ENCODE data around the gene HNRNPR.

The HNRNPR gene

DNA sequence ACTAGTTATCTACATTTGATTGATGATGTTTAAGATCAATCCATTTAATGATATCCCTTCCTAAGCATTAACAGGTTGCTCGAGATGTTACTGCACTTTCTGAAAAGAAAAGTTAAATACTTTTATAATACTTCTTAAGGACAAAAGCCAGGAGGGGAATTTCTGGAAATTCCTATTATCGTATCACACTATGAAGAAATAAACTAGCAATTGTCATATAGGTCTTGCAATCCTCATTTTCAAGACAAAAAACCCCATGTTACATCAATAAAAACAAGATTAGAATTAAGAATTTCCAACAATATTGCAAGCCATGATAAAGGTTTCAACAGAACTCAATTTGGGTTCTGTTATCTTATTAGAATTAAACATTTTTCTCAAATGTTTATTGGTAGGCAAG is 47.2 kb downstream of the HNRNPR start:
- H3K36me3 ChIP-seq (ENCODE audit: insufficient read depth, low read length): peaks cover 34% of the 10 kb centered on the region; the same call in 1 of the 2 replicates
- no peak overlapping the region for H3K9ac ChIP-seq (ENCODE audit: low read depth, low read length, poor library complexity, severe bottlenecking)
- no peaks in the 10 kb centered on the region for H3F3A ChIP-seq (ENCODE audit: low read depth)

DNA sequence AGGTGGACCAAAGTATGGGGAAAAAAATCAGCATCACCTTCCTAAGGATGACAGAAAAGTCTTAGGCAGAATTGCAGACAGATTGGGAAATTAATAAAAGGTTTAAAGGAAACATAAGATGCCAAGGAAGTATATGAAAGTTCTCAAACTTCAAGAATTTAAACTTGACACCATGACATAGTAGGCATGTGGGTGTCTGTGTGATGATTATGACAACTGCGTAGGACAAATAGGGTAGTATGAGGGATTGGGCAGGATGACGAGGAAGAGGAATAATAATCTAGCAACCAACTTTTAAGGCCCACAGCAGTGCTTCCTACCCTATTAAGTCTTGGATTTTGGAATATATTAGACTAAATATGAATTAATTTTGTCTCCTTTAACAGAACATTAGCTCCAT is 52.4 kb downstream of the HNRNPR start:
- Histone ChIP-seq H3F3A (ENCODE audit: low read depth) (no peaks in the 10 kb centered on the region), H3K4me2 (ENCODE audit: low read depth, low read length, poor library complexity, severe bottlenecking) (no peak overlapping the region), H3K9ac (ENCODE audit: low read depth, low read length, poor library complexity, severe bottlenecking) (no peak overlapping the region), H2AFZ (ENCODE audit: low read length) (no peak overlapping the region), H3K79me2 (ENCODE audit: insufficient read depth, low read length) (no peaks in the 10 kb centered on the region), H4K20me1 (ENCODE audit: insufficient read depth, low read length, poor library complexity, severe bottlenecking) (no peaks in the 10 kb centered on the region), H3K4me3 (ENCODE audit: low read length, poor library complexity, severe bottlenecking) (no peak overlapping the region), H3K4me1 (ENCODE audit: insufficient read depth, low read length, poor library complexity, severe bottlenecking) (no peaks in the 10 kb centered on the region), H3K9me2 (replicated peaks; ENCODE audit: low read depth, low read length) (no peaks in the 10 kb centered on the region), H3K9me3 (ENCODE audit: insufficient read depth, low read depth, low read length) (no peaks in the 10 kb centered on the region), H3K36me3 (ENCODE audit: insufficient read depth, low read length) (no peaks in the 10 kb centered on the region), H3K27me3 (ENCODE audit: insufficient read depth, low read length, poor library complexity, severe bottlenecking) (no peaks in the 10 kb centered on the region)
- no peak for TF ChIP-seq EZH2phosphoT487 (IDR thresholded peaks at IDR 0.05; ENCODE audit: borderline replicate concordance)
- TF ChIP-seq, protein P1, sequence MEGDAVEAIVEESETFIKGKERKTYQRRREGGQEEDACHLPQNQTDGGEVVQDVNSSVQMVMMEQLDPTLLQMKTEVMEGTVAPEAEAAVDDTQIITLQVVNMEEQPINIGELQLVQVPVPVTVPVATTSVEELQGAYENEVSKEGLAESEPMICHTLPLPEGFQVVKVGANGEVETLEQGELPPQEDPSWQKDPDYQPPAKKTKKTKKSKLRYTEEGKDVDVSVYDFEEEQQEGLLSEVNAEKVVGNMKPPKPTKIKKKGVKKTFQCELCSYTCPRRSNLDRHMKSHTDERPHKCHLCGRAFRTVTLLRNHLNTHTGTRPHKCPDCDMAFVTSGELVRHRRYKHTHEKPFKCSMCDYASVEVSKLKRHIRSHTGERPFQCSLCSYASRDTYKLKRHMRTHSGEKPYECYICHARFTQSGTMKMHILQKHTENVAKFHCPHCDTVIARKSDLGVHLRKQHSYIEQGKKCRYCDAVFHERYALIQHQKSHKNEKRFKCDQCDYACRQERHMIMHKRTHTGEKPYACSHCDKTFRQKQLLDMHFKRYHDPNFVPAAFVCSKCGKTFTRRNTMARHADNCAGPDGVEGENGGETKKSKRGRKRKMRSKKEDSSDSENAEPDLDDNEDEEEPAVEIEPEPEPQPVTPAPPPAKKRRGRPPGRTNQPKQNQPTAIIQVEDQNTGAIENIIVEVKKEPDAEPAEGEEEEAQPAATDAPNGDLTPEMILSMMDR (conservative IDR thresholded peaks at IDR 0.05; ENCODE audit: low read length): no peak

More for the DNA sequence above, 47.2 kb downstream of the HNRNPR start:
- no peaks in the 10 kb centered on the region for H3K27me3 ChIP-seq (ENCODE audit: insufficient read depth, low read length, poor library complexity, severe bottlenecking)
- H4K20me1 ChIP-seq (ENCODE audit: insufficient read depth, low read length, poor library complexity, severe bottlenecking): no peaks in the 10 kb centered on the region
- H3K4me1 ChIP-seq (ENCODE audit: insufficient read depth, low read length, poor library complexity, severe bottlenecking): no peaks in the 10 kb centered on the region
- H2AFZ ChIP-seq (ENCODE audit: low read length): no peak overlapping the region
- H3K4me2 ChIP-seq (ENCODE audit: low read depth, low read length, poor library complexity, severe bottlenecking): no peak overlapping the region
- H3K79me2 ChIP-seq (ENCODE audit: insufficient read depth, low read length): no peaks in the 10 kb centered on the region
- no peaks in the 10 kb centered on the region for H3K9me2 ChIP-seq (replicated peaks; ENCODE audit: low read depth, low read length)
- TF ChIP-seq, protein P1 (conservative IDR thresholded peaks at IDR 0.05; ENCODE audit: low read length): no peak
- TF ChIP-seq EZH2phosphoT487 (IDR thresholded peaks at IDR 0.05; ENCODE audit: borderline replicate concordance): no peak
- H3K9me3 ChIP-seq (ENCODE audit: insufficient read depth, low read depth, low read length): no peaks in the 10 kb centered on the region
- no peak overlapping the region for H3K4me3 ChIP-seq (ENCODE audit: low read length, poor library complexity, severe bottlenecking)

DNA sequence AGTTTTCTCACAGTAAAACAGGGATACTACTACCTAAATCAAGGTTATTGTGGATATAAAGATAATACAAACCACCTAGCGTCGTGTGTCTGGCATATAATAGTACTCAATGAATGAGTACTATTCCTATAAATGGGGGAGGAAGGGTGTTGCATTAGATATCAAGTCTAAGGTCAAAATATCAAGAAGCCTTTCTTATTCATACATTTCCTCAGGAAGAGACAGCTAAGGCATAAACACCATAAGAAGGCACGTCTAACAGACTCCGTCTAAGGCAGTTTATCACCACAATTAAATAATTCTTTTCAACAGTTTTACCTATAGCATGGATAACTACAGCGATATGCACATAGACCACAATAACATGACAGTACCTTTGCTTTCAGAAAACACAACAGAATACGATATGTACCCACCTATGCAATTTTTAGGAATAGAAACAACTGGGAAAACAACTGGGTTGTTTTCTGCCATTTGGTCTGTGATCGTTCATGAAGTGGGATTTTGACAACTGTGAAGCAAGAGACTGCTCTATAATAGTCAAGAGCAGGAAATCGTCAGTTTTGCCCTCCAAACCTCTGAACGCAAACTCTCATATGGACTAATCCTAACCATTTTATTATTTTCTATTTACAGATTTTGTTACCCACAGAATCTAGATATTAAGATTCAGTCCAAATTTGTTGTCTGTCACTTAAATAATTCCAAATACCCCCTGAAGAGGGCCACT is 53.1 kb downstream of the HNRNPR start:
- Histone ChIP-seq H4K20me1 (ENCODE audit: insufficient read depth, low read length, poor library complexity, severe bottlenecking) (no peaks in the 10 kb centered on the region), H3K27me3 (ENCODE audit: insufficient read depth, low read length, poor library complexity, severe bottlenecking) (no peaks in the 10 kb centered on the region), H3K9me3 (ENCODE audit: insufficient read depth, low read depth, low read length) (no peaks in the 10 kb centered on the region), H3K4me1 (ENCODE audit: insufficient read depth, low read length, poor library complexity, severe bottlenecking) (no peaks in the 10 kb centered on the region), H2AFZ (ENCODE audit: low read length) (no peak overlapping the region), H3K9me2 (replicated peaks; ENCODE audit: low read depth, low read length) (no peaks in the 10 kb centered on the region), H3K9ac (ENCODE audit: low read depth, low read length, poor library complexity, severe bottlenecking) (no peak overlapping the region), H3F3A (ENCODE audit: low read depth) (no peaks in the 10 kb centered on the region), H3K79me2 (ENCODE audit: insufficient read depth, low read length) (no peaks in the 10 kb centered on the region), H3K36me3 (ENCODE audit: insufficient read depth, low read length) (no peaks in the 10 kb centered on the region), H3K4me2 (ENCODE audit: low read depth, low read length, poor library complexity, severe bottlenecking) (no peak overlapping the region), H3K4me3 (ENCODE audit: low read length, poor library complexity, severe bottlenecking) (no peak overlapping the region)
- TF ChIP-seq EZH2phosphoT487 (IDR thresholded peaks at IDR 0.05; ENCODE audit: borderline replicate concordance): no peak

DNA sequence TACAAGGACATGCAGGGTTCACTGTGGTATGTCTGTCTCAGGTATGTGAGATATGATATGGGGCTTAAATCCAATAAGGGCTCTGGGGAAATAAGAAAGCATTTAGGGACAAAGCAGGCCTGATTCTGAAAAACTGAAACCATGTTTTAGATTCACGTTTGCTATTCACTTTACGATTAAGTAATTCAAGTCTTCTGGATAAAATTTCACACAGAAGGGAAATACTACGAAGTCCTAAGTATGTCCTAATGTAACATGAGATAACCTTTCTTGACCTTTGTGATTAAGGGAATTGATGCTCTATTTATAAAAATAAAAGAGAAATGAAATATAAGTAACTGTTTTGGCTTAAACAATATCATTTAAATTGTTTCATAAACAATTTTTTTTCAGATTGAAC is 55.4 kb downstream of the HNRNPR start:
- Histone ChIP-seq H3K36me3 (ENCODE audit: insufficient read depth, low read length) (no peaks in the 10 kb centered on the region), H2AFZ (ENCODE audit: low read length) (no peak overlapping the region), H3K4me3 (ENCODE audit: low read length, poor library complexity, severe bottlenecking) (no peak overlapping the region), H3K27me3 (ENCODE audit: insufficient read depth, low read length, poor library complexity, severe bottlenecking) (no peaks in the 10 kb centered on the region), H4K20me1 (ENCODE audit: insufficient read depth, low read length, poor library complexity, severe bottlenecking) (no peaks in the 10 kb centered on the region), H3K4me1 (ENCODE audit: insufficient read depth, low read length, poor library complexity, severe bottlenecking) (no peaks in the 10 kb centered on the region), H3K4me2 (ENCODE audit: low read depth, low read length, poor library complexity, severe bottlenecking) (no peak overlapping the region), H3K9me2 (replicated peaks; ENCODE audit: low read depth, low read length) (no peaks in the 10 kb centered on the region), H3K79me2 (ENCODE audit: insufficient read depth, low read length) (no peaks in the 10 kb centered on the region), H3F3A (ENCODE audit: low read depth) (no peaks in the 10 kb centered on the region), H3K9ac (ENCODE audit: low read depth, low read length, poor library complexity, severe bottlenecking) (no peak overlapping the region), H3K9me3 (ENCODE audit: insufficient read depth, low read depth, low read length) (no peaks in the 10 kb centered on the region)
- no peak for TF ChIP-seq EZH2phosphoT487 (IDR thresholded peaks at IDR 0.05; ENCODE audit: borderline replicate concordance)
- TF ChIP-seq, protein P1 (conservative IDR thresholded peaks at IDR 0.05; ENCODE audit: low read length): no peak

Measured in Loucy (cell line).